Liver (tissue), 9 donors: ENCODE data around the gene MAGIX. TPM values are rescaled to one million over a fixed set of nuclear protein-coding genes. Genes with fewer than 3 reads are reported as not detected.

Source experiments
- DNase-seq: peaks from one replicate; pipeline ENCODE4 v3.0.0-alpha.2; 2017; ENCODE audit warnings: low spot score
- H3K27ac ChIP-seq, 2 donors: one replicate each; pipeline ENCODE4 v1.7.0; 2013; ENCODE audit warnings: inconsistent platforms in 2 of 2, low read length in 2 of 2, control low read depth in 1 of 2, low read depth in 1 of 2, mild to moderate bottlenecking in 1 of 2
- H3K27me3 ChIP-seq, 4 donors: one replicate each; pipeline versions ENCODE4 v1.6.1 to v1.7.0; 2013; ENCODE audit warnings: low read length in 3 of 4, inconsistent platforms in 1 of 4, mild to moderate bottlenecking in 1 of 4, moderate library complexity in 1 of 4; ENCODE audit not compliant: control insufficient read depth in 4 of 4, insufficient read depth in 4 of 4
- H3K36me3 ChIP-seq, 4 donors: one replicate each; pipeline versions ENCODE4 v1.6.1 to v1.7.0; 2013; ENCODE audit warnings: low read length in 3 of 4, mild to moderate bottlenecking in 3 of 4, low read depth in 1 of 4, moderate library complexity in 1 of 4; ENCODE audit not compliant: control insufficient read depth in 4 of 4, insufficient read depth in 3 of 4
- H3K4me1 ChIP-seq, 4 donors: one replicate each; pipeline versions ENCODE4 v1.6.1 to v1.7.0; 2013; ENCODE audit warnings: low read length in 3 of 4, mild to moderate bottlenecking in 3 of 4, moderate library complexity in 1 of 4; ENCODE audit not compliant: control insufficient read depth in 4 of 4, insufficient read depth in 4 of 4
- H3K4me3 ChIP-seq, 3 donors: one replicate each; pipeline versions ENCODE4 v1.6.1 to v1.7.0; 2013; ENCODE audit warnings: low read length in 3 of 3, control low read depth in 1 of 3, low read depth in 1 of 3, mild to moderate bottlenecking in 1 of 3
- H3K9ac ChIP-seq, 2 donors: one replicate each; pipeline ENCODE4 v1.7.0; 2013; ENCODE audit warnings: low read length in 2 of 2, mild to moderate bottlenecking in 2 of 2, moderate library complexity in 2 of 2, control low read depth in 1 of 2, low read depth in 1 of 2
- H3K9me3 ChIP-seq, 4 donors: one replicate each; pipeline versions ENCODE4 v1.6.1 to v1.7.0; 2013; ENCODE audit warnings: low read length in 3 of 4; ENCODE audit not compliant: control insufficient read depth in 4 of 4
- EGR1 ChIP-seq, 2 donors: IDR thresholded peaks; 2 replicates each; pipeline ENCODE4 v1.6.1; 2016 to 2018; ENCODE audit warnings: antibody characterized with exemption in 2 of 2, low read depth in 2 of 2
- FOXA1 ChIP-seq: IDR thresholded peaks from 2 replicates; pipeline ENCODE4 v1.6.1; 2016; ENCODE audit warnings: antibody characterized with exemption
- FOXA2 ChIP-seq: IDR thresholded peaks from 2 replicates; pipeline ENCODE4 v1.6.1; 2016; ENCODE audit warnings: antibody characterized with exemption
- GABPA ChIP-seq, 2 donors: IDR thresholded peaks in 1 of 2; conservative IDR thresholded peaks in 1 of 2; 2 replicates each; pipeline ENCODE4 v1.6.1; 2016; ENCODE audit warnings: antibody characterized with exemption in 2 of 2, mild to moderate bottlenecking in 1 of 2, moderate library complexity in 1 of 2
- HNF4A ChIP-seq, 2 donors: conservative IDR thresholded peaks; 2 replicates each; pipeline ENCODE4 v1.6.1; 2016; ENCODE audit warnings: antibody characterized with exemption in 2 of 2, mild to moderate bottlenecking in 2 of 2
- HNF4G ChIP-seq: IDR thresholded peaks from 2 replicates; pipeline ENCODE4 v1.6.1; 2016; ENCODE audit warnings: antibody characterized with exemption
- JUND ChIP-seq, 2 donors: IDR thresholded peaks; 2 replicates each; pipeline ENCODE4 v1.6.1; 2016; ENCODE audit warnings: antibody characterized with exemption in 2 of 2
- MAX ChIP-seq: IDR thresholded peaks from 2 replicates; pipeline ENCODE4 v1.6.1; 2016; ENCODE audit warnings: antibody characterized with exemption
- NR2F2 ChIP-seq: IDR thresholded peaks from 2 replicates; pipeline ENCODE4 v1.6.1; 2016; ENCODE audit warnings: antibody characterized with exemption
- RAD21 ChIP-seq, 2 donors: IDR thresholded peaks; 2 replicates each; pipeline ENCODE4 v1.6.1; 2016; ENCODE audit warnings: antibody characterized with exemption in 2 of 2, mild to moderate bottlenecking in 2 of 2
- REST ChIP-seq: IDR thresholded peaks from 2 replicates; pipeline ENCODE4 v1.6.1; 2016; ENCODE audit warnings: antibody characterized with exemption, mild to moderate bottlenecking
- RXRA ChIP-seq, 2 donors: IDR thresholded peaks; 2 replicates each; pipeline ENCODE4 v1.6.1; 2017 to 2018; ENCODE audit warnings: antibody characterized with exemption in 2 of 2, mild to moderate bottlenecking in 1 of 2
- SP1 ChIP-seq: IDR thresholded peaks from 2 replicates; pipeline ENCODE4 v1.6.1; 2018; ENCODE audit warnings: antibody characterized with exemption, mild to moderate bottlenecking
- TAF1 ChIP-seq: conservative IDR thresholded peaks from 2 replicates; pipeline ENCODE4 v1.6.1; 2016; ENCODE audit warnings: antibody characterized with exemption, mild to moderate bottlenecking
- YY1 ChIP-seq: IDR thresholded peaks from 2 replicates; pipeline ENCODE4 v1.6.1; 2016; ENCODE audit warnings: antibody characterized with exemption, mild to moderate bottlenecking
- ZBTB33 ChIP-seq: IDR thresholded peaks from 2 replicates; pipeline ENCODE4 v1.6.1; 2016; ENCODE audit warnings: antibody characterized with exemption
- WGBS: extraction: QIAGEN DNeasy Blood & Tissue Kit; methylation state at CpG from one replicate; pipeline ENCODE4 v1.1.7; 2013; 5-methylcytosine and 5-hydroxymethylcytosine counted together
- polyA plus RNA-seq, 2 donors: library from polyadenylated mRNA; stranded (reverse) in 1 of 2; unstranded in 1 of 2; fragments of 200-250 nt in 1 of 2; fragments of >200 nt in 1 of 2; fragmentation: Nextera tagmentation in 1 of 2; extraction: Ambion mirVana in 1 of 2; gene quantifications; one replicate each; pipeline versions ENCODE4 v1.2.1 to v1.2.3, GENCODE V29; 2013 to 2015
- total RNA-seq, 2 donors: library from RNA; depleted of rRNA; stranded (reverse); fragments of >200 nt; gene quantifications; one replicate each; pipeline ENCODE4 v1.2.3, GENCODE V29; 2014
- donor health status: healthy.
- donor health status: healthy.
- donor health status: healthy.
- donor health status: healthy.
- donor health status: healthy.

MAGIX gene
- total and polyA plus RNA-seq, 4 donors: 2.9 to 10.8 (median 7.9) TPM

- 75% methylated on average over 9 of the region's 9 CpGs for WGBS
- H3K36me3 ChIP-seq: no peaks in the 10 kb centered on the region
- no peaks in the 10 kb centered on the region for H3K9me3 ChIP-seq
- no peak for DNase-seq
- no peak overlapping the region for H3K4me3 ChIP-seq
- no peaks in the 10 kb centered on the region for H3K27me3 ChIP-seq
- H3K4me1 ChIP-seq: no peaks in the 10 kb centered on the region
- H3K27ac ChIP-seq: no peak overlapping the region
- no peak overlapping the region for H3K9ac ChIP-seq
- no peak for TF ChIP-seq FOXA2
- no peak for TF ChIP-seq HNF4A (conservative IDR thresholded peaks at IDR 0.05)
- TF ChIP-seq FOXA1: no peak
- no peak for TF ChIP-seq MAX
- TF ChIP-seq REST: no peak
- TF ChIP-seq YY1: no peak
- TF ChIP-seq RXRA (IDR thresholded peaks at IDR 0.05): no peak
- no peak for TF ChIP-seq ZBTB33
- no peak for TF ChIP-seq GABPA (IDR thresholded peaks at IDR 0.05 in 1 of 2, conservative IDR thresholded peaks at IDR 0.05 in 1 of 2)
- no peak for TF ChIP-seq SP1
Observed at GRCh38 chrX:49211074-49211473, 48.5 kb downstream of the MAGIX start.

- Histone ChIP-seq H3K9ac (no peak overlapping the region), H3K4me1 (no peaks in the 10 kb centered on the region), H3K9me3 (no peaks in the 10 kb centered on the region), H3K27ac (no peak overlapping the region), H3K4me3 (no peak overlapping the region), H3K36me3 (no peaks in the 10 kb centered on the region), H3K27me3 (no peaks in the 10 kb centered on the region)
- WGBS: 78% methylated on average over 2 of the region's 2 CpGs
- no peak for TF ChIP-seq JUND (IDR thresholded peaks at IDR 0.05)
- TF ChIP-seq HNF4G: no peak
- no peak for TF ChIP-seq TAF1
- TF ChIP-seq RAD21 (IDR thresholded peaks at IDR 0.05): no peak
- no peak for TF ChIP-seq EGR1 (IDR thresholded peaks at IDR 0.05; ENCODE audit: low read depth in 2 of 2)
- TF ChIP-seq HNF4A (conservative IDR thresholded peaks at IDR 0.05): no peak
- TF ChIP-seq NR2F2: no peak
- TF ChIP-seq FOXA2: no peak
- TF ChIP-seq RXRA (IDR thresholded peaks at IDR 0.05): no peak
- no peak for TF ChIP-seq ZBTB33
- TF ChIP-seq YY1: no peak
- no peak for DNase-seq
Observed at GRCh38 chrX:49212209-49212608, 49.7 kb downstream of the MAGIX start.
